Body of pancreas (tissue), 4 donors: ENCODE measurements around the gene CAPN12. TPM values are rescaled to one million over a fixed set of nuclear protein-coding genes. Genes with fewer than 3 reads are reported as not detected.
"Not testable (repeated sequence)": the region's sequence is repeated elsewhere in the genome, so short reads cannot be mapped to it uniquely, and the experiment has no call there.

ENCODE experiments used
- ATAC-seq: fragments of 150-250 bp; one replicate; pipeline ENCODE4 v1.9.1; 2016
- DNase-seq, 4 donors: peaks; one replicate each; pipeline ENCODE4 v3.0.0-alpha.2; 2019
- H3K27ac ChIP-seq, 4 donors: fragments of 200-600 bp; sonication (generic); 1 replicate in 3 of 4; 2 replicates in 1 of 4; pipeline versions ENCODE4 v1.5.1 to v1.6.1; 2016 to 2019; ENCODE audit warnings: mild to moderate bottlenecking in 1 of 4, mixed read lengths in 1 of 4, moderate library complexity in 1 of 4
- H3K27me3 ChIP-seq, 2 donors: fragments of 200-600 bp; sonication (generic); one replicate each; pipeline ENCODE4 v1.6.0; 2016; ENCODE audit warnings: mild to moderate bottlenecking in 1 of 2
- H3K36me3 ChIP-seq, 2 donors: fragments of 200-600 bp; sonication (generic); replicated peaks in 1 of 2; 2 replicates each; pipeline ENCODE4 v1.5.1; 2016; ENCODE audit warnings: low read depth in 2 of 2; ENCODE audit not compliant: insufficient read depth in 1 of 2
- H3K4me1 ChIP-seq: fragments of 200-600 bp; sonication (generic); one replicate; pipeline ENCODE4 v1.6.0; 2016
- H3K4me3 ChIP-seq, 2 donors: fragments of 200-600 bp; sonication (generic); 1 replicate in 1 of 2; 2 replicates in 1 of 2; pipeline ENCODE4 v1.5.1; 2016 to 2019
- H3K9me3 ChIP-seq, 3 donors: fragments of 200-600 bp; sonication (generic); 1 replicate in 2 of 3; 2 replicates in 1 of 3; pipeline ENCODE4 v1.5.1; 2016
- CTCF ChIP-seq, 7 experiments: fragments of 450-650 bp in 4 of 7; fragments of 200-600 bp in 3 of 7; sonication (generic) in 3 of 7; IDR thresholded peaks; one replicate each; pipeline ENCODE4 v1.5.1; 2016 to 2019; ENCODE audit warnings: antibody characterized with exemption in 7 of 7
- POLR2A ChIP-seq, 3 donors: fragments of 450-650 bp; IDR thresholded peaks; one replicate each; pipeline ENCODE4 v1.6.1; 2016; ENCODE audit warnings: antibody characterized with exemption in 3 of 3, mild to moderate bottlenecking in 2 of 3
- WGBS, 2 donors: methylation state at CpG; one replicate each; pipeline ENCODE4 v1.1.5; 2017; 5-methylcytosine and 5-hydroxymethylcytosine counted together
- intact Hi-C: fragments of 100-400 bp; cut with DNase I; formaldehyde crosslinking; loops from one replicate; pipeline ENCODE4 v1.15.1; 2023
- total RNA-seq, 2 donors: library from RNA; depleted of rRNA; stranded (reverse); fragments of >200 nt; gene quantifications; one replicate each; pipeline ENCODE4 v1.1.0, GENCODE V29; 2016

CAPN12 gene
- 10 to 100 TPM in 1 of 2 donors, 1 to 10 TPM in 1; 9.9 to 11.4 TPM for total RNA-seq

- no peak for TF ChIP-seq CTCF (IDR thresholded peaks at IDR 0.05)
- no peak for TF ChIP-seq POLR2A (IDR thresholded peaks at IDR 0.05)
- Histone ChIP-seq H3K27me3 (no peaks in the 10 kb centered on the region), H3K36me3 (no peaks in the 10 kb centered on the region), H3K9me3 (no peaks in the 10 kb centered on the region), H3K27ac (no peak within 1 kb of the TSS), H3K4me1 (no peaks in the 10 kb centered on the region), H3K4me3 (no peak within 1 kb of the TSS)
- ATAC-seq: no peak
- no peak for DNase-seq
- WGBS, 2 donors: 83 to 96% methylated on average over 7 to 10 of the region's 10 CpGs
- intact Hi-C loops: no loop called here
Measured at GRCh38 chr19:38744298-38744681, at the start of gene CAPN12. Gene CAPN12, minus strand, starts transcription at chr19:38744474. Its CDS starts 309 bp downstream, at chr19:38744165.

- WGBS, 2 donors: 87 to 92% methylated on average over 5 of the region's 5 CpGs
- intact Hi-C loops: no loop called here
- H3K4me3 ChIP-seq: no peak overlapping the region
- H3K4me1 ChIP-seq: no peaks in the 10 kb centered on the region
- H3K9me3 ChIP-seq: no peaks in the 10 kb centered on the region
- H3K27me3 ChIP-seq: no peaks in the 10 kb centered on the region
- H3K27ac ChIP-seq: no peak overlapping the region
- no peak for DNase-seq
- no peak for ATAC-seq
- no peaks in the 10 kb centered on the region for H3K36me3 ChIP-seq
- no peak for TF ChIP-seq CTCF (IDR thresholded peaks at IDR 0.05)
- TF ChIP-seq POLR2A (IDR thresholded peaks at IDR 0.05): no peak
Measured at GRCh38 chr19:38793671-38794070, 49.4 kb upstream of the CAPN12 start.

- Histone ChIP-seq H3K27me3 (no peaks in the 10 kb centered on the region), H3K36me3 (no peaks in the 10 kb centered on the region), H3K4me3 (no peak overlapping the region), H3K4me1 (no peaks in the 10 kb centered on the region), H3K9me3 (no peaks in the 10 kb centered on the region), H3K27ac (no peak overlapping the region)
- WGBS, 2 donors: 77 to 78% methylated on average over 8 of the region's 8 CpGs
- TF ChIP-seq POLR2A (IDR thresholded peaks at IDR 0.05): no peak
- TF ChIP-seq CTCF (IDR thresholded peaks at IDR 0.05): no peak
- DNase-seq: no peak
- ATAC-seq: no peak
- intact Hi-C loops: no loop called here
Measured at GRCh38 chr19:38793177-38793576, 48.9 kb upstream of the CAPN12 start.

GRCh38 chr19:38792250-38793111 is 48.2 kb upstream of the CAPN12 start:
- intact Hi-C loops: no loop called here
- no peaks in the 10 kb centered on the region for H3K36me3 ChIP-seq
- ATAC-seq (peak; percentile 8), DNase-seq (peak in 1 of 4 donors; percentile 15)
- no peak overlapping the region for H3K27ac ChIP-seq
- H3K27me3 ChIP-seq: no peaks in the 10 kb centered on the region
- H3K4me3 ChIP-seq: no peak overlapping the region
- H3K4me1 ChIP-seq: no peaks in the 10 kb centered on the region
- no peak for TF ChIP-seq POLR2A (IDR thresholded peaks at IDR 0.05)
- TF ChIP-seq CTCF (IDR thresholded peaks at IDR 0.05): peak in 1 of 7 experiments; percentile 2
- whole genome bisulfite sequencing, 2 donors: 33 to 73% methylated on average over 6 to 51 of the region's 71 CpGs
- no peaks in the 10 kb centered on the region for H3K9me3 ChIP-seq

GRCh38 chr19:38791451-38792064 is 47.3 kb upstream of the CAPN12 start:
- H3K4me1 ChIP-seq, H3K27me3 ChIP-seq, H3K4me3 ChIP-seq, DNase-seq, H3K36me3 ChIP-seq, H3K9me3 ChIP-seq, intact Hi-C loops: not testable (repeated sequence)
- no CpG with 5 or more reads among the region's 40 CpGs for WGBS, 2 donors
- peak overlapping the region in 1 of 4 donors; percentile 30 for H3K27ac ChIP-seq
- ATAC-seq: peak; percentile 90

GRCh38 chr19:38790507-38791403 is 46.5 kb upstream of the CAPN12 start:
- H3K36me3 ChIP-seq, ATAC-seq, H3K27me3 ChIP-seq, intact Hi-C loops, H3K9me3 ChIP-seq, DNase-seq, H3K4me1 ChIP-seq, H3K4me3 ChIP-seq: not testable (repeated sequence)
- H3K27ac ChIP-seq: peak overlapping the region in 1 of 4 donors; percentile 30
- 74 to 84% methylated on average over 8 to 12 of the region's 49 CpGs for WGBS, 2 donors
